ENCODE results near the gene CLEC1A. TPM values are rescaled to one million over a fixed set of nuclear protein-coding genes. Genes with fewer than 3 reads are reported as not detected.

The CLEC1A gene
- total RNA-seq, 8 experiments from 2014 or later: 0.18 to 24.9 (median 0.66) TPM; not detected in 1

DNA sequence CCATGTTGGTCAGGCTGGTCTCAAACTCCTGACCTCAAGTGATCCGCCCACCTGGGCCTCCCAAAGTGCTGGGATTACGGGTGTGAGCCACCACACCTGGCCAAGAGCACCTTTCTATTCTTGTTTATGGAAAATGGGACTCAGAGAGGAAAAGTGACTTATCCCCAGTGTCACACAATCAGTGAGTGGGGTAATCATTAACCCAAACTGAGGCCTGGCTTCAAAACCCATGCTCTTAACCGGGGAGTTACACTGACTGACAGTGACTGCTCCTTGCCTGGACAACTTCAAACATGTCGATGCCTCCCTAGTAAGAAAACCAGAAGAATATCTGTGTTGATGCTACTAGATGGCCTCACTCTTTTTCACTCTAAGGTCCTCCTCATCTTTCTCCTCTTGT lies 23.9 kb upstream of the CLEC1A start:
- in situ Hi-C loops (cut with MboI; ENCODE audit: low pct_unique_long_range_greater_than_20kb in 2 of 9, low sequenced_read_pairs in 9 of 9, unreplicated experiment in 9 of 9): no loop called here
- no peaks in the 10 kb centered on the region for H3K4me1 ChIP-seq (replicated peaks in 1 of 2)
- ATAC-seq (replicated peaks in 6 of 8): no peak
- 44 to 100% (median 62%) methylated on average over 1 to 4 of the region's 4 CpGs; no CpG with 5 or more reads in 2 of the 10 experiments for WGBS, 10 experiments
- H3K4me3 ChIP-seq: no peak overlapping the region
- H3K27ac ChIP-seq: no peak overlapping the region

DNA sequence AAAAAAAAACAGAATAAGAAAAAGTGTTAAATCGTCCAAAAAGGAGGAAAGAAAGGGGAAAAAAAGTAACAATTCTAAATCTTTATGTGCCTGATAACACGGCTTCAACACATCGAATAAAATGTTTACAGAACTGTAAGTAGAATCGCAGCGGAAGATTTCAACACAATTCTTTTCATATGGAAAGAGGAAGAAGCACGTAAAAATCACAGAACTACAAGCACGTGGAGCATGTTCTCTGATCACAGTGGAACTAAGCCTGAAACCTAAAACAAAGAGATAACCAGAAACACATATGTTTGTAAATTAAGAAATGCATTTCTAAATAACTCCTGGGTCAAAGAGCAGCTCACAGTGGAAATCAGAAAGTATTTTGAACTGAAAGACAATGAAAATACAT lies 22.5 kb upstream of the CLEC1A start:
- Histone ChIP-seq H3K4me1 (replicated peaks in 1 of 2) (no peaks in the 10 kb centered on the region), H3K27ac (no peak overlapping the region), H3K4me3 (no peak overlapping the region)
- no peak for ATAC-seq (replicated peaks in 6 of 8)
- in situ Hi-C loops (cut with MboI; ENCODE audit: low pct_unique_long_range_greater_than_20kb in 2 of 9, low sequenced_read_pairs in 9 of 9, unreplicated experiment in 9 of 9): no loop called here
- WGBS, 10 experiments: 39 to 88% (median 77%) methylated on average over 4 to 7 of the region's 7 CpGs

DNA sequence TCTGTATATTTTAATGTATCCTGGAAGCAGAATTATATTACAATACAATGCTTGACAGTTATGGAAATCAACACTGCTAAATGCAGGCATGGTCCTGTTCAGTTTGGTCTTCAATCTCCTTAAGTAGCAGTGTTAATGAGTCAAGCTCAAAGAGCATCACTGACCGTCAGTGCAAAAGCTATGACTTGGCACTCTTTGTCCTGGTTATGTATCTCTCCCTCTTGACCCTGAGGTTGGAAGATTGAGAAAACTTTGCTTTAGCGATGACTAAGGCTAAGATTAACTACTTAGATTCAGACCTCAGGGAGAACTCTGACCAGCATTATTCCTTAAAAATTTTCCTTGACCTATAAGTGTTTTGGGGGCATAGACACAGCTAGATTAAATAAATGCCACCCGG lies 20.3 kb upstream of the CLEC1A start:
- in situ Hi-C loops (cut with MboI; ENCODE audit: low pct_unique_long_range_greater_than_20kb in 2 of 9, low sequenced_read_pairs in 9 of 9, unreplicated experiment in 9 of 9): no loop called here
- Histone ChIP-seq H3K4me1 (replicated peaks in 1 of 2) (no peaks in the 10 kb centered on the region), H3K27ac (no peak overlapping the region), H3K4me3 (no peak overlapping the region)
- WGBS, 10 experiments: 55 to 100% (median 84%) methylated on average over 2 to 3 of the region's 3 CpGs; no CpG with 5 or more reads in 1 of the 10 experiments
- ATAC-seq (replicated peaks in 6 of 8): peak in 2 of 8 experiments; percentile 22 to 62

DNA sequence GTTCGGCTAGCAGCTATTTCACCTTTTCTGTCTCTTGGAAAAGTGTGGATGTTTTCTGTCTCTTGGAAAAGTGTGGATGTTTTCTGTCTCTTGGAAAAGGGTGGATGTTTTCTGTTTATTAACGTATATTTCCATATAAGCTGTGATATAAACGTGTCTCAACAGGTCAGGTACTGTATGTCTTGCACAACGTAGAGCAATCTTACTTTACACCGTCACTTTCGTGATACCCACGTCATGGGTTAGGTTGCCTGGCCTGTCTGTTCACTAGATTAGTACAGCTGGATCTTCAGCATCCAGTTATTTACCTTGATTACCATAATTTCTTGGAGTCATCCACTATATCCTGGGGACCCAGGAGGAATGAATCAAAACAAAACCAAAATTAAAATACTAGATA lies 17.1 kb upstream of the CLEC1A start:
- Histone ChIP-seq H3K4me1 (replicated peaks in 1 of 2) (no peaks in the 10 kb centered on the region), H3K27ac (no peak overlapping the region), H3K4me3 (no peak overlapping the region)
- in situ Hi-C loops (cut with MboI; ENCODE audit: low pct_unique_long_range_greater_than_20kb in 2 of 9, low sequenced_read_pairs in 9 of 9, unreplicated experiment in 9 of 9): no loop called here
- no peak for ATAC-seq (replicated peaks in 6 of 8)
- 54 to 93% (median 82%) methylated on average over 3 to 7 of the region's 7 CpGs for WGBS, 10 experiments

DNA sequence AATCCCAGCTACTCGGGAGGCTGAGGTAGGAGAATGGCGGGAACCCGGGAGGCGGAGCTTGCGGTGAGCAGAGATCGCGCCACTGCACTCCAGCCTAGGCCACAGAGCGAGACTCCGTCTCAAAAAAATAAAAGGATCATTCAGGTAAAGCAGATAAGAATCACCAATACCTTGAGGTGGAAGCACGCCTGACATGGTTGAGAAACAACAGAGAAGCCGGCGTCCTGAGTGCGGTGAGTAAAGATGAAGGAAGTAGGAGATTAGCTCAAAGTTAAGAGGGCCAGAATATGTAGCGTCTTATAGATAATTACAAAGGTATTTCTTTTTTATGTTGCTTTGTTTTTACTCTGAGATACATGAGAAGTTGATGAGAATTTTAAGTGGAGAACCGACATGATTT lies 16.5 kb upstream of the CLEC1A start:
- WGBS, 10 experiments: 52 to 100% (median 79%) methylated on average over 1 to 15 of the region's 15 CpGs
- H3K4me3 ChIP-seq: no peak overlapping the region
- in situ Hi-C loops (cut with MboI; ENCODE audit: low pct_unique_long_range_greater_than_20kb in 2 of 9, low sequenced_read_pairs in 9 of 9, unreplicated experiment in 9 of 9): no loop called here
- no peak for ATAC-seq (replicated peaks in 6 of 8)
- no peak overlapping the region for H3K27ac ChIP-seq
- H3K4me1 ChIP-seq (replicated peaks in 1 of 2): no peaks in the 10 kb centered on the region

DNA sequence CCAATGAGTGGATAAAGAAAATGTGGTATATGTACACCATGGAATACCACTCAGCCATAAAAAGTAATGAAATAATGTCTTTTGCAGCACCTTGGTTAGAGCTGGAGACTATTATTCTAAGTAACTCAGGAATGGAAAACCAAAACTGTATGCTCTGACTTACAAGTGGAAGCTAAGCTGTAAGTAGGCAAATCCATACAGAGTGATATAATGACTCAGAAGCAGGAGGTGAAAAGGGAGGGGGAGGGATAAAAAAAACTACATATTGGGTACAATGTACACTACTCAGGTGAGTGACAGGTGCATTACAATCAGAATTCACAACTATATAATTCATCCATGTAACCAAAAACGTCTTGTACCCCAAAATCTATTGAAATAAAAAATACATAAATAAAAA lies 15.1 kb upstream of the CLEC1A start:
- no peak for ATAC-seq (replicated peaks in 6 of 8)

DNA sequence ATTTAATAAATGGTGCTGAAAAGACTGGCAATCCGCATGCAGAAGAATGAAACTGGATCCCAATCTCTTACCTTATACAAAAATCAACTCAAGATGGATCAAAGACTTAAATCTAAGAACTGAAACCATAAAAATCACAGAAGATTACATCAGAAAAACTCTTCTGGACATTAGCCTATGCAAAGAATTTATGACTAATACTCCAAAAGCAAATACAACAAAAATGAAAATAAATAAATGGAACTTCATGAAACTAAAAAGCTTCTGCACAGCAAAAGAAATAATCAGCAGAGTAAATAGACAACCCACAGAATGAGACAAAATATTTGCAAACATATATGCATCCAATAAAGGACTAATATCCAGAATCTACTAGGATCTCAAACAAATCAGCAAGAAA lies 14.3 kb upstream of the CLEC1A start:
- H3K27ac ChIP-seq: no peak overlapping the region
- no peak for ATAC-seq (replicated peaks in 6 of 8)
- in situ Hi-C loops (cut with MboI; ENCODE audit: low pct_unique_long_range_greater_than_20kb in 2 of 9, low sequenced_read_pairs in 9 of 9, unreplicated experiment in 9 of 9): no loop called here
- H3K4me3 ChIP-seq: no peak overlapping the region
- 54 to 100% (median 92%) methylated on average over 1 of the region's 1 CpG; no CpG with 5 or more reads in 1 of the 10 experiments for WGBS, 10 experiments
- H3K4me1 ChIP-seq (replicated peaks in 1 of 2): no peaks in the 10 kb centered on the region

More for the DNA sequence above, 15.1 kb upstream of the CLEC1A start:
- Histone ChIP-seq H3K27ac (no peak overlapping the region), H3K4me1 (replicated peaks in 1 of 2) (no peaks in the 10 kb centered on the region), H3K4me3 (no peak overlapping the region)
- in situ Hi-C loops (cut with MboI; ENCODE audit: low pct_unique_long_range_greater_than_20kb in 2 of 9, low sequenced_read_pairs in 9 of 9, unreplicated experiment in 9 of 9): no loop called here
- 0 to 89% (median 31%) methylated on average over 1 of the region's 1 CpG for WGBS, 10 experiments

DNA sequence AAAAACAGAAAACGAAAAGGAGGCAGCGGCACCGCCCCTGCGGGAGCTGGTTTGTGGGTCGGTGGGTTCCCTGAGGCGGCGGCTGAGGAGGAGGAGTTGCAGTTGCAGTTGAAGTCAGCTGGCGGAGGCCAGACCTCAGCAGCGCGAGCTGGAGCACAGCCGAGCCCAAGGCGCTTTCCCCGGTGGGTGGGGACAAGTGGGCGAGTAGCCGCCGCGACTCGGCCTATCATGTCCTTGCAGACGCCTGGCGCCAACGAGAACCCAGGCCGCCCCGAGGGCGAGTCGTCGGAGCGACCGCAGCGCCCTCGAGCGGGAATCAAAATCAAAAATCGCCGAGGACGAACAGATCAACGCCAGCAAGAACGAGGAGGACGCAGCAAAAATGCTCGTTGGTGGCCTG lies 12.7 kb upstream of the CLEC1A start:
- WGBS, 10 experiments: 40 to 97% (median 84%) methylated on average over 1 to 30 of the region's 38 CpGs; no CpG with 5 or more reads in 3 of the 10 experiments
- no peaks in the 10 kb centered on the region for H3K4me1 ChIP-seq (replicated peaks in 1 of 2)
- in situ Hi-C loops (cut with MboI; ENCODE audit: low pct_unique_long_range_greater_than_20kb in 2 of 9, low sequenced_read_pairs in 9 of 9, unreplicated experiment in 9 of 9): no loop called here

DNA sequence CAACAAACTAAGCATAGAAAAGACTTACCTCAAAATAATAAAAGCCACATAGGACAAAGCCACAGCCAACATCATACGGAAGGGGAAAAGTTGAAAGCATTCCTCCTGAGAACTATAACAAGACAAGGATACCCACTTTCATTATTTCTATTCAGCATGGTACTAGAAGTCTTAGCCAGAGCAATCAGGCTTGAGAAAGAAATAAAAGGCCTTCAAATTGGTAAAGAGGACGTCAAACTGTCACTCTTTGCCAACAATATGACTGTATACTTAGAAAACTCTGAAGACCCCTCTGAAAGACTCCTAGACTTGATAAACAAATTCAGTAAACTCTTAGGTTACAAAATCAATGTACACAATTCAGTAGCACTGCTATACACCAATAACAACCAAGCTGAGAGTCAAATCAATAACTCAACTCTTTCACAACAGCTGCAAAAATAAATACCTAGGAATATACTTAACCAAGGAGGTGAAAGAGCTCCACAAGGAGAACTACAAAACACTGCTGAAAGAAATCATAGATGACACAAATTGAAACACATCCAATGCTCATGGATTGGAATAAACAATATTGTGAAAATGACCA lies 11.6 kb upstream of the CLEC1A start:
- ATAC-seq (replicated peaks in 6 of 8): no peak
- WGBS, 10 experiments: 50 to 100% (median 85%) methylated on average over 1 to 2 of the region's 2 CpGs; no CpG with 5 or more reads in 2 of the 10 experiments
- Histone ChIP-seq H3K27ac (no peak overlapping the region), H3K4me3 (no peak overlapping the region), H3K4me1 (replicated peaks in 1 of 2) (no peaks in the 10 kb centered on the region)
- in situ Hi-C loops (cut with MboI; ENCODE audit: low pct_unique_long_range_greater_than_20kb in 2 of 9, low sequenced_read_pairs in 9 of 9, unreplicated experiment in 9 of 9): no loop called here

More for the DNA sequence above, 12.7 kb upstream of the CLEC1A start:
- Histone ChIP-seq H3K4me3 (no peak overlapping the region), H3K27ac (no peak overlapping the region)
- no peak for ATAC-seq (replicated peaks in 6 of 8)

DNA sequence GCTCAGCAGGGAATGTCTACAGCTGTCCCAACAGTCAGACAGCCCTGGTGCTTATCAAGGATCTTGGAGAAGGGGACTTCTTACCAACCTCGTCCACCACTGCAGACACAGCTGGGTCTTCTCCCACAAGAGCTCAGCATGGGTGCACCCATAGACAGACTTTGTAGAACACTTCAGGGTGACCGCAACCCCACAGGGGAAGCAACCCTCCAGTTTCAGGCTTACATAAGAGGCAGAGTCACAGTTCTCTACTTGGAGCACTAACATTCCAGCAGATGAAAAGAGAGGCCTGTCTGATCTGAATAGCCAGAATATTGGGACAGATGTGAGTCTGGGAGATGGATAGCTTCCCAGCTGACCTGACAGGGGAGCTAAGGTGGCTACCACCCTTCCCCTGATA lies 3.5 kb upstream of the CLEC1A start:
- ATAC-seq (replicated peaks in 6 of 8): no peak
- WGBS, 10 experiments: no CpG with 5 or more reads among the region's 2 CpGs
- no peak overlapping the region for H3K27ac ChIP-seq
- H3K4me3 ChIP-seq: no peak overlapping the region
- in situ Hi-C loops (cut with MboI; ENCODE audit: low pct_unique_long_range_greater_than_20kb in 2 of 9, low sequenced_read_pairs in 9 of 9, unreplicated experiment in 9 of 9): no loop called here
- H3K4me1 ChIP-seq (replicated peaks in 1 of 2): no peaks in the 10 kb centered on the region

DNA sequence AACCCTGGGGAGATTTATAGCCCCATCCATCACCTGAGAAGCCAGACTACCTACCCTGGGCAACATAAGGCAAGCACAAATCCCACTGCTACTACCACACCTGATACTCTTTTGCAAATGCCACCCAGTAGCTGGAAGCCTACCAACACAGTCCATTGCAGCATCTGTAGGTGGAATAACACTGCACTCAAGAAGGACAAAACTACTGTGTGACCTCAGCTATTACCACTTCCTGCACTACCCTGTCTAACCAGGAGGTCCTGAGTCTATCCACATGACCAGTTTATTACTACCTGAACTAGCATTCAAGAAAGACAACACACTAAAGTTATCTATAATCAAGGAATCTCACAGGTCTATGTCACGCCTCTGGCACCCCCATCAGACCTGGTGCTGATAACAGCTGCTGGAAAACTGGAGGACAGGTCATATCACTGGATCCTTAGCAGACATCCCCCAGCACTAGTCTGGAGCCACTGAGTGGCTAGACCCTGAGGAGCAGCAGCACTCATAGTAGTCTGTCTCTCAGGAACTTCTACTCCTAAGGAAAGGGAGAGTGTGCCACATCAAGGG lies 2.9 kb upstream of the CLEC1A start:
- WGBS, 10 experiments: 100% methylated on average over 1 of the region's 1 CpG; no CpG with 5 or more reads in 9 of the 10 experiments
- in situ Hi-C loops (cut with MboI; ENCODE audit: low pct_unique_long_range_greater_than_20kb in 2 of 9, low sequenced_read_pairs in 9 of 9, unreplicated experiment in 9 of 9): no loop called here
- no peaks in the 10 kb centered on the region for H3K4me1 ChIP-seq (replicated peaks in 1 of 2)
- ATAC-seq (replicated peaks in 6 of 8): peak in 2 of 8 experiments; percentile 7 to 9
- H3K27ac ChIP-seq: no peak overlapping the region
- H3K4me3 ChIP-seq: no peak overlapping the region

DNA sequence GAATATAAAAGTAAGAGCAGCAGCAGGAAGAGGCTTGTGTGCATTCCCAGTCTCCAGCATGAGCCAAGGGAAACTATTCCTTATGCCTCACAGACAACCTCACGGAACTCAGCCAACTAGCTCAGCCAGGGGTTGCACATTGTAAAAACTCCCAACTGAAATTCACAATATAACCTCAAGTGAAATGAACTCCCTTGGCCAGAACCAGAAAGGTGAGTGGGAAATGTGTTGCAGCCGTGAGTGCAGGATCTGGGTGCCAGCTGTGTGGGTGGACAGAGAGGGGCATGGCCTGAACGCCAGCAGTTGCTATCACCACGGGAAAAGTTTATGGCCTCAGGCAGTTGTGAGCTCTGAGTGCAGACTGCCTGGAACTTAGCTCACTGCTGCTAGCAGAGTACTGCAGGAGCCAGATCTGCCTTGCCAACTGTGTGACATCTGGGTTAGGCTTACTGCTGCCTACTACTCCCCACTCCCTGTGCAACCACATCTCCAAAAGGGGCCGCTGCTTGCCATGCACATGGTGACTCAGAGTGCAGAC lies 2.3 kb upstream of the CLEC1A start:
- H3K4me1 ChIP-seq (replicated peaks in 1 of 2): no peaks in the 10 kb centered on the region

DNA sequence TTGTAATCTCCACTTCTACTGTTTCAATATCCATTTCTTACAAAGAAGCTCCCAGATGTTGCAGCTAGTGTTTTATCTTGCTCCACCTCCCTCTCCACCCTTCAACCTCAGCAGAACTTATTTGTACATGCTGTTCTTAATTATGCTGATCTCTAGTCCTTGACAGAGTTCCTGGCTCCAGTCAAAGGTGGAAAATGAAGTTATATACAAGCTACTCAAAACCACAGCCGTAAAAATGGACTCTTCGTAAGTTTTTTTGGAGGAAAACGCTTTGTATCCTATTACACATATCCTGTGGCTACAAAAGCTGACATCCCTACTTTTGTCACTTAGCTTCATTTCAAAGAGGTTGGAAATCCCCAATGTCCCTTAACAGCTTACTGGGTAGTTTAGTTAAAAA lies 1.3 kb downstream of the CLEC1A start:
- in situ Hi-C loops (cut with MboI; ENCODE audit: low pct_unique_long_range_greater_than_20kb in 2 of 9, low sequenced_read_pairs in 9 of 9, unreplicated experiment in 9 of 9): no loop called here
- Histone ChIP-seq H3K4me1 (replicated peaks in 1 of 2) (no peaks in the 10 kb centered on the region), H3K4me3 (no peak overlapping the region), H3K27ac (no peak overlapping the region)
- peak in 2 of 8 experiments; percentile 34 to 38 for ATAC-seq (replicated peaks in 6 of 8)
- 0 to 93% (median 49%) methylated on average over 1 to 3 of the region's 3 CpGs for WGBS, 10 experiments

More for the DNA sequence above, 2.3 kb upstream of the CLEC1A start:
- peak in 3 of 8 experiments; percentile 76 to 93 (median 89) for ATAC-seq (replicated peaks in 6 of 8)
- WGBS, 10 experiments: 20 to 80% (median 67%) methylated on average over 1 to 3 of the region's 5 CpGs; no CpG with 5 or more reads in 6 of the 10 experiments
- Histone ChIP-seq H3K4me3 (no peak overlapping the region), H3K27ac (no peak overlapping the region)
- in situ Hi-C loops (cut with MboI; ENCODE audit: low pct_unique_long_range_greater_than_20kb in 2 of 9, low sequenced_read_pairs in 9 of 9, unreplicated experiment in 9 of 9): no loop called here

DNA sequence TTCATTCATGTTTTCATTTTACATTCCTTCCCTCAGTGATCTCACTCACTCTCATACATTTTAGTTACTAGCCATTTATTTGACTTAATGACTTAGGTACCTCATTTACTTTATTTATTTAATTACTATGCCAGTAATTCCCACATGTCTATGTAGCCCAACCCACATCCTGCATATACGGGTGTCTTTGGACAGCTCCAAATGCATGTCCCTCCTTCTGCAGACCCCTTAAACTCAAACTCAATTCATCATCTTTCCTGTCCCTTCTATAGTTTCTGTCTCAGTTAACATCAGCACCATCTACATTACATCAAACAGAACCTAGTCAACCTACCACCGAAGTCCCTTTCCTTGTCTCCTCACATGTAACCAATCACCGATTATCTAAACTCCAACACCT lies 2.8 kb downstream of the CLEC1A start:
- H3K27ac ChIP-seq: no peak overlapping the region
- no peak for ATAC-seq (replicated peaks in 6 of 8)
- H3K4me1 ChIP-seq (replicated peaks in 1 of 2): no peaks in the 10 kb centered on the region
- 36 to 100% (median 92%) methylated on average over 1 to 3 of the region's 3 CpGs; no CpG with 5 or more reads in 1 of the 10 experiments for WGBS, 10 experiments
- H3K4me3 ChIP-seq: no peak overlapping the region
- in situ Hi-C loops (cut with MboI; ENCODE audit: low pct_unique_long_range_greater_than_20kb in 2 of 9, low sequenced_read_pairs in 9 of 9, unreplicated experiment in 9 of 9): no loop called here

All from motor neuron (in vitro differentiated cells).